ENCODE measurements around the gene C1QB.

The C1QB gene

GRCh38 chr1:22708777-22709176, 55.7 kb downstream of the C1QB start:
- Histone ChIP-seq H3K9me3 (ENCODE audit: control insufficient read depth, low read depth, low read length) (no peaks in the 10 kb centered on the region), H3K36me3 (ENCODE audit: control insufficient read depth, low read depth, low read length) (no peaks in the 10 kb centered on the region), H3K9ac (ENCODE audit: low read length) (no peak overlapping the region), H3K4me3 (ENCODE audit: low read length) (no peak overlapping the region), H3K27me3 (ENCODE audit: control insufficient read depth, insufficient read depth, low read length) (peaks cover 28% of the 10 kb centered on the region), H3K27ac (ENCODE audit: low read length) (no peak overlapping the region), H3K4me1 (ENCODE audit: control insufficient read depth, low read depth, low read length) (no peaks in the 10 kb centered on the region)

GRCh38 chr1:22709227-22709626, 56.2 kb downstream of the C1QB start:
- no peak overlapping the region for H3K27ac ChIP-seq (ENCODE audit: low read length)
- no peaks in the 10 kb centered on the region for H3K9me3 ChIP-seq (ENCODE audit: control insufficient read depth, low read depth, low read length)
- H3K27me3 ChIP-seq (ENCODE audit: control insufficient read depth, insufficient read depth, low read length), result peaks cover 28% of the 10 kb centered on the region
- no peaks in the 10 kb centered on the region for H3K4me1 ChIP-seq (ENCODE audit: control insufficient read depth, low read depth, low read length)
- H3K36me3 ChIP-seq (ENCODE audit: control insufficient read depth, low read depth, low read length), result no peaks in the 10 kb centered on the region
- no peak overlapping the region for H3K4me3 ChIP-seq (ENCODE audit: low read length)
- H3K9ac ChIP-seq (ENCODE audit: low read length), result no peak overlapping the region

GRCh38 chr1:22709891-22710700, 57.1 kb downstream of the C1QB start:
- Histone ChIP-seq H3K9me3 (ENCODE audit: control insufficient read depth, low read depth, low read length) (no peaks in the 10 kb centered on the region), H3K27ac (ENCODE audit: low read length) (no peak overlapping the region), H3K4me3 (ENCODE audit: low read length) (peak overlapping the region; percentile 41), H3K36me3 (ENCODE audit: control insufficient read depth, low read depth, low read length) (no peaks in the 10 kb centered on the region), H3K27me3 (ENCODE audit: control insufficient read depth, insufficient read depth, low read length) (peaks cover 28% of the 10 kb centered on the region), H3K9ac (ENCODE audit: low read length) (no peak overlapping the region), H3K4me1 (ENCODE audit: control insufficient read depth, low read depth, low read length) (no peaks in the 10 kb centered on the region)

GRCh38 chr1:22710701-22711049, 57.6 kb downstream of the C1QB start, which contains the start of gene EPHB2:
EPHB2 (plus strand) TSS chr1:22710839; CDS start chr1:22710983, 144 bp downstream.
- Histone ChIP-seq H3K4me1 (ENCODE audit: control insufficient read depth, low read depth, low read length) (no peaks in the 10 kb centered on the region), H3K9me3 (ENCODE audit: control insufficient read depth, low read depth, low read length) (no peaks in the 10 kb centered on the region), H3K9ac (ENCODE audit: low read length) (no peak within 1 kb of the TSS), H3K36me3 (ENCODE audit: control insufficient read depth, low read depth, low read length) (no peaks in the 10 kb centered on the region), H3K4me3 (ENCODE audit: low read length) (peak within 1 kb of the TSS; percentile 51), H3K27ac (ENCODE audit: low read length) (no peak within 1 kb of the TSS), H3K27me3 (ENCODE audit: control insufficient read depth, insufficient read depth, low read length) (peaks cover 28% of the 10 kb centered on the region)

- peaks cover 28% of the 10 kb centered on the region for H3K27me3 ChIP-seq (ENCODE audit: control insufficient read depth, insufficient read depth, low read length)
- no peaks in the 10 kb centered on the region for H3K9me3 ChIP-seq (ENCODE audit: control insufficient read depth, low read depth, low read length)
- H3K36me3 ChIP-seq (ENCODE audit: control insufficient read depth, low read depth, low read length), result no peaks in the 10 kb centered on the region
- peak overlapping the region; percentile 51 for H3K4me3 ChIP-seq (ENCODE audit: low read length)
- H3K4me1 ChIP-seq (ENCODE audit: control insufficient read depth, low read depth, low read length), result no peaks in the 10 kb centered on the region
- H3K27ac ChIP-seq (ENCODE audit: low read length), result no peak overlapping the region
- H3K9ac ChIP-seq (ENCODE audit: low read length), result no peak overlapping the region
Observed at GRCh38 chr1:22711071-22711470, 58.0 kb downstream of the C1QB start.
